Mucosa of descending colon (tissue), 3 donors: ENCODE results near the gene RANBP17. TPM values are rescaled to one million over a fixed set of nuclear protein-coding genes. Genes with fewer than 3 reads are reported as not detected.

Source experiments
- ATAC-seq: fragments of 200-7000 bp; cut with Tn5 transposase; one replicate; pipeline ENCODE4 v1.9.1; 2020; ENCODE audit warnings: mild to moderate bottlenecking, moderate library complexity
- DNase-seq, 3 donors: peaks; one replicate each; pipeline ENCODE4 v3.0.0-alpha.2; 2020
- H3K36me3 ChIP-seq: fragments of 200-600 bp; one replicate; pipeline ENCODE4 v1.8.0; 2021; ENCODE audit warnings: low read depth, mild to moderate bottlenecking
- H3K4me1 ChIP-seq: fragments of 200-600 bp; one replicate; pipeline ENCODE4 v1.8.0; 2021; ENCODE audit warnings: low read depth, mild to moderate bottlenecking
- H3K4me3 ChIP-seq: fragments of 200-600 bp; one replicate; pipeline ENCODE4 v1.8.0; 2021; ENCODE audit warnings: mild to moderate bottlenecking
- H3K9me3 ChIP-seq: fragments of 200-600 bp; one replicate; pipeline ENCODE4 v1.8.0; 2021; ENCODE audit warnings: mild to moderate bottlenecking
- intact Hi-C, 2 donors: fragments of 100-400 bp; cut with DNase I in 1 of 2; cut with micrococcal nuclease in 1 of 2; formaldehyde crosslinking; loops; one replicate each; pipeline versions ENCODE4 v1.11.0 to v1.11.1; 2022; cut with DNase I, micrococcal nuclease
- total RNA-seq, 3 donors: library from RNA; stranded (reverse); fragmentation: NEBNext Ultra II Directional in 2 of 3; extraction: Animal tissue kit (Norgen Biotek cat#: 25700) in 2 of 3; gene quantifications; one replicate each; pipeline versions ENCODE4 v1.2.1 to v1.2.4, GENCODE V29; 2021 to 2023
- TF ChIP-seq, protein P1 (sequence below): fragments of 200-600 bp; IDR thresholded peaks from one replicate; pipeline ENCODE4 v1.8.0; 2022; ENCODE audit warnings: antibody characterized with exemption, mild to moderate bottlenecking
- donor health status: DM: no; HTN: no; CAD: no; lungs with moderate emphysema.
- donor health status: DM: no; HTN: no; CAD: no.
- donor health status: DM: no; HTN: yes; CAD: no.

Gene RANBP17
- total RNA-seq, 3 donors from 2014 or later, result 11.7 to 19.7 (median 13.4) TPM

DNA sequence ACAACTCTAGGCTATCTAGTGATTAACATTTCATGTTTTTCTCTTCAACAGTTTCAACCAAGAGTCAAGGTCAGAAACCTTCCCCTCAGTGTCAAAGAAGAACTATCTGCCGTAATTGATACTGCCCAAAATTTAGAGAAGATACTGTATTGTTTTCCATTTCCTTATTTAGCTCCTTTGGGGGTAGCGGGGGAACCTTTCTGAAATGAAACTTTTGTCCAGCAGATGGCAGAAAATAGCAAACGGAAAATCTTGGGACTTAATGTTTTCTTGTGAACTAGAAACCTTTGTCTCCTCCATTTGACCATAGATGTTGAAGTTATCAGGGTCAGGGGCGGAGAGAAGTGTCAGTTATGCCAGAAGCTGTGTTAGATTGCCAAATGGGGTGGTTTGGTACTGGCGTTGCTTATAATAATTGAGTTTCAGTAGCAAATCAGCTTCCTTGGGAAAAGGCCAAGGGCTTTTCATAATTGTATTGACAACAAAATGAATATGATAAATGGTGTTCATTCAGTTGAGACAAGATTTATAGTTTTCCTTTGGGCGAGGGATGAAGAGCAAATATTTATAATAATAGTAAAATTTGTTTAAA lies 345.5 kb downstream of the RANBP17 start:
- intact Hi-C loops, result loop anchor here in 1 of 2 donors (10.0 kb wide), 1 partner anchor 127 kb away; no protein-coding TSS in a partner anchor
- no peak for ATAC-seq
- TF ChIP-seq, protein P1, sequence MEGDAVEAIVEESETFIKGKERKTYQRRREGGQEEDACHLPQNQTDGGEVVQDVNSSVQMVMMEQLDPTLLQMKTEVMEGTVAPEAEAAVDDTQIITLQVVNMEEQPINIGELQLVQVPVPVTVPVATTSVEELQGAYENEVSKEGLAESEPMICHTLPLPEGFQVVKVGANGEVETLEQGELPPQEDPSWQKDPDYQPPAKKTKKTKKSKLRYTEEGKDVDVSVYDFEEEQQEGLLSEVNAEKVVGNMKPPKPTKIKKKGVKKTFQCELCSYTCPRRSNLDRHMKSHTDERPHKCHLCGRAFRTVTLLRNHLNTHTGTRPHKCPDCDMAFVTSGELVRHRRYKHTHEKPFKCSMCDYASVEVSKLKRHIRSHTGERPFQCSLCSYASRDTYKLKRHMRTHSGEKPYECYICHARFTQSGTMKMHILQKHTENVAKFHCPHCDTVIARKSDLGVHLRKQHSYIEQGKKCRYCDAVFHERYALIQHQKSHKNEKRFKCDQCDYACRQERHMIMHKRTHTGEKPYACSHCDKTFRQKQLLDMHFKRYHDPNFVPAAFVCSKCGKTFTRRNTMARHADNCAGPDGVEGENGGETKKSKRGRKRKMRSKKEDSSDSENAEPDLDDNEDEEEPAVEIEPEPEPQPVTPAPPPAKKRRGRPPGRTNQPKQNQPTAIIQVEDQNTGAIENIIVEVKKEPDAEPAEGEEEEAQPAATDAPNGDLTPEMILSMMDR, result no peak
- no peaks in the 10 kb centered on the region for H3K4me1 ChIP-seq
- peak in 1 of 3 donors; percentile 20 for DNase-seq
- no peak overlapping the region for H3K4me3 ChIP-seq
- H3K9me3 ChIP-seq, result no peaks in the 10 kb centered on the region
- H3K36me3 ChIP-seq, result no peaks in the 10 kb centered on the region

DNA sequence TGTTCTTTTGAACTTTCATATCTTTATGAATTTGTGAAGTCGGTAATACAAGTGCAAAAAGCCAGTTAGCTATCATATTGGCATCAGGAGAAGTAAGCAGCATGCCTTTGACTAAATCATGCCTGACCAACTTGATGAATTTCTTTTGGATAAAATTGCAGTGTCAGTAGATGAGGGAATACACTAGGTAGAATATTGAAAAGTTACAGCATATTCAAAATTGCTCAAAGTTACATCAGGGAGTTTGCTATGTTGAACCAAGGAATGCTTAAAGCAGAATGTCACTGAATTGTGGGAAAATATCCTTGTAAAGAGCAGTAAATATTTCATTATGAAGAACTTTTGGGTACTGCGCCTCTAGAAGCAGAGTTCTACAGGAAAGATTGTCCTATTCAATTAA lies 360.1 kb downstream of the RANBP17 start:
- TF ChIP-seq, protein P1, result no peak
- no peak for DNase-seq
- intact Hi-C loops, result no loop called here
- Histone ChIP-seq H3K36me3 (no peaks in the 10 kb centered on the region), H3K9me3 (no peaks in the 10 kb centered on the region), H3K4me3 (no peak overlapping the region), H3K4me1 (no peaks in the 10 kb centered on the region)
- ATAC-seq, result no peak

DNA sequence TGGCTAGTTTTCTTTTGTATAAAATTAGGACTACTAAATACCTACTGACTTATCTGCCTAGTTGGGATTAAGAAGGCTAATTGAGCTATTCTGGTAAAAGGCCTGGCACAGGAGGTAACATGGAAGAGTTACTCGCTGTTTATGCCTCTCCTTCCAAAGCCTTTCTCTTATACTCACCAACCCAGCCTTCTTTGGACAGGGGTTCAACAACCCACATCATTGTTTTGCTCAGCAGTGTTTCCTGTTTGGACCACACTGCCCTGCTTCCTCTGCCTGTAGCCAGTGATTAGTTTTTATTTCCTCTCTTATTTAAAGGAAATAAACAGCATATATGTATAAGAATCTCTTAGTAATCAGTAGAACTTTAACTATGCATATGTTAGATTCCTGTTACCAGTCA lies 362.1 kb downstream of the RANBP17 start:
- no peak overlapping the region for H3K4me3 ChIP-seq
- DNase-seq (no peak), ATAC-seq (no peak)
- TF ChIP-seq, protein P1, result no peak
- H3K4me1 ChIP-seq, result no peaks in the 10 kb centered on the region
- no peaks in the 10 kb centered on the region for H3K9me3 ChIP-seq
- no peaks in the 10 kb centered on the region for H3K36me3 ChIP-seq
- intact Hi-C loops, result no loop called here

DNA sequence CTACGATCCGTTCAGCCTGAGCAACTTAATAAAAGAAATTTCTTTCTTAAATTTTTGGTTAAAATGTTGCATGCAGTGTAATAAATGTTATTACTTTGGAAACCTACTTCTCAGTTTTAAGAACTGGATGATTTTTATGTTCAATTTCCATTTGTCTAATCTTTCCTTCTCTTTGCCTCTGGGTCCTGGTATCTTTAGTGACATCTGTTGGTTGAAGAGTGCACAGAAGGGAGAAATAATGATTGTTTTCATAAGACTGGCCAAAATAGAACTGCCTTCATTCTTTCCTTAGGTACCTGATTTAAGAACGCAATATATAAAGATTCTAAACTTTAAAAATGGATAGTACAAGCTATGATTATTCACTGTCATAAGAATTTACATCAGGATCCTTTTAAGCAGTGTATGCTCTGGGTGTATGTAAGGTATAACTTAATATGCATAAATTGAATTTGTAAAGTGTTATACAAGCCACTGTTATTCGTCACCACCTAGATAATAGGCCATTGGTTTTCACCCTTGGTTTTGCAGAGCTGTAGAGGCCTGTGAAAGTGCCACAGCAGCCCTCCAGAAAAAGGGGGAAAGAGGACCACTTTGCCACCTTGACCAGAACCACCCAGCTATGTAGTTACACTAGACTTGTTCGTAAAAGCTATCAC lies 364.4 kb downstream of the RANBP17 start:
- ATAC-seq (no peak), DNase-seq (no peak)
- no peaks in the 10 kb centered on the region for H3K36me3 ChIP-seq
- H3K9me3 ChIP-seq, result no peaks in the 10 kb centered on the region
- H3K4me3 ChIP-seq, result no peak overlapping the region
- TF ChIP-seq, protein P1, result no peak
- intact Hi-C loops, result no loop called here
- no peaks in the 10 kb centered on the region for H3K4me1 ChIP-seq

DNA sequence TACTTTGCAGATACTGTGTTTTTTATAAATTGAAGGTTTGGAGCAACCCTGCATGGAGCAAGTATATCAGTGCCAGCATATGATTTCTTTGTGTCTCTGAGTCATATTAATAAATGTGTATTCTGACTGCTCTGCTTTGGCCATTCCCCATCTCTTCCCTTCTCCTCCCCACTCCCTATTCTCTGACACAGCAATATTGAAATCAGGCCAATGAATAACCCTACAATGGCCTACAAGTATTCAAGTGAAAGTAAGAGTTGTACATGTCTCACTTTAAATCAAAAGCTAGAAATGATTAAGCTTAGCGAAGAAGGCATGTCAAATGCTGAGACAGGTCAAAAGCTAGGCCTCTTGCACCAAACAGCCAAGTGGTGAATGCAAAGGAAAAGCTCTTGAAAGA lies 365.0 kb downstream of the RANBP17 start:
- ATAC-seq, result no peak
- DNase-seq, result no peak

More for the DNA sequence above, 365.0 kb downstream of the RANBP17 start:
- no peaks in the 10 kb centered on the region for H3K36me3 ChIP-seq
- no peak overlapping the region for H3K4me3 ChIP-seq
- intact Hi-C loops, result no loop called here
- TF ChIP-seq, protein P1, result no peak
- no peaks in the 10 kb centered on the region for H3K9me3 ChIP-seq
- H3K4me1 ChIP-seq, result no peaks in the 10 kb centered on the region
